GM06990 (cell line): Measurements from ENCODE around the gene FHOD3.

ENCODE experiments used
- DNase-seq: peaks from one replicate; pipeline ENCODE4 v3.0.0-alpha.2; 2011; ENCODE audit not compliant: insufficient read length; ENCODE audit errors: extremely low read depth
- H3K27me3 ChIP-seq: replicated peaks from 2 replicates; pipeline ENCODE4 v1.6.0; 2011; ENCODE audit warnings: low read length; ENCODE audit not compliant: control insufficient read depth, insufficient read depth
- H3K36me3 ChIP-seq: 2 replicates; pipeline ENCODE4 v1.5.1; 2011; ENCODE audit warnings: low read length; ENCODE audit not compliant: control insufficient read depth, insufficient read depth
- H3K4me3 ChIP-seq: replicated peaks from 2 replicates; pipeline ENCODE4 v1.5.1; 2011; ENCODE audit warnings: low read depth, mild to moderate bottlenecking, control low read depth, low read length
- TF ChIP-seq, protein P1 (sequence below): IDR thresholded peaks from 2 replicates; pipeline ENCODE4 v1.5.1; 2011; ENCODE audit warnings: low read length, control low read depth, mild to moderate bottlenecking, inconsistent platforms; ENCODE audit not compliant: insufficient read depth, poor library complexity, severe bottlenecking

Gene FHOD3

DNA sequence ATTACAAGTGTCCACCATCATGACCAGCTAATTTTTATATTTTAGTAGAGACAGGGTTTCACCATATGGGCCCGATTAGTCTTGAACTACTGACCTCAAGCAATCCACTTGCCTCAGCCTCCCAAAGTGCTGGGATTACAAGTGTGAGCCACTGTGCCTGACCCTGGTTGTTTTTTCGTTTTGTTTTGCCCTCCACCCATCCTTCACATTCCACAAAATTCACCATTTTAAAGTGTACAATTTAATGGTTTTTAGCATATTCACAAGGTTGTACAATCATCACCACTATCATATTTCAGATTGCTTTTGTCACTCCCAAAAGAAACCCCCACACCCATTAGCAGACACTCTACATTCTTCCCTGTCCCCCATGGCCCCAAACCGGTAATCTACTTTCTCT is 316.3 kb downstream of the FHOD3 start:
- DNase-seq, result no peak
- TF ChIP-seq, protein P1, sequence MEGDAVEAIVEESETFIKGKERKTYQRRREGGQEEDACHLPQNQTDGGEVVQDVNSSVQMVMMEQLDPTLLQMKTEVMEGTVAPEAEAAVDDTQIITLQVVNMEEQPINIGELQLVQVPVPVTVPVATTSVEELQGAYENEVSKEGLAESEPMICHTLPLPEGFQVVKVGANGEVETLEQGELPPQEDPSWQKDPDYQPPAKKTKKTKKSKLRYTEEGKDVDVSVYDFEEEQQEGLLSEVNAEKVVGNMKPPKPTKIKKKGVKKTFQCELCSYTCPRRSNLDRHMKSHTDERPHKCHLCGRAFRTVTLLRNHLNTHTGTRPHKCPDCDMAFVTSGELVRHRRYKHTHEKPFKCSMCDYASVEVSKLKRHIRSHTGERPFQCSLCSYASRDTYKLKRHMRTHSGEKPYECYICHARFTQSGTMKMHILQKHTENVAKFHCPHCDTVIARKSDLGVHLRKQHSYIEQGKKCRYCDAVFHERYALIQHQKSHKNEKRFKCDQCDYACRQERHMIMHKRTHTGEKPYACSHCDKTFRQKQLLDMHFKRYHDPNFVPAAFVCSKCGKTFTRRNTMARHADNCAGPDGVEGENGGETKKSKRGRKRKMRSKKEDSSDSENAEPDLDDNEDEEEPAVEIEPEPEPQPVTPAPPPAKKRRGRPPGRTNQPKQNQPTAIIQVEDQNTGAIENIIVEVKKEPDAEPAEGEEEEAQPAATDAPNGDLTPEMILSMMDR, result no peak
- H3K4me3 ChIP-seq, result no peak overlapping the region
- H3K36me3 ChIP-seq, result no peaks in the 10 kb centered on the region; the same call in none of the 2 replicates
- no peaks in the 10 kb centered on the region for H3K27me3 ChIP-seq

DNA sequence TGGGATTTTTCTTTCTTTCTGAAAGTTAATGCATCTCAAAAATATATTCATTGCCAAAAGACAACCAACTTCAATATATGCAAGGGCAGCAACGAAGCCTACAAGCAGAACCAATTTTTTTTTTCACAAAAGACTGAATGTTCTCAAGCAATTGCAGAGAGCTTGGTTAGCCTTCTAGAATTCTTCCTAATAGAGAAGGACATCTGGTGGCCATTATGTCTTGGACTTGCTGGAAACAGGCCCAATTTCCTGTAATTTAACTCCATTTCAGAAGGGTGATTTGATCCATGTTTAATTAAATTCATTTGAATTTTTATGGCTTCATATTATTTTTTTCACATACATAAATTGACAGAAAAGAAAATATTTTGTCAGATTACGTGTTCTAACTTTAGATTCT is 323.3 kb downstream of the FHOD3 start:
- DNase-seq, result no peak
- Histone ChIP-seq H3K27me3 (no peaks in the 10 kb centered on the region), H3K4me3 (no peak overlapping the region), H3K36me3 (no peaks in the 10 kb centered on the region)
- TF ChIP-seq, protein P1, result no peak

DNA sequence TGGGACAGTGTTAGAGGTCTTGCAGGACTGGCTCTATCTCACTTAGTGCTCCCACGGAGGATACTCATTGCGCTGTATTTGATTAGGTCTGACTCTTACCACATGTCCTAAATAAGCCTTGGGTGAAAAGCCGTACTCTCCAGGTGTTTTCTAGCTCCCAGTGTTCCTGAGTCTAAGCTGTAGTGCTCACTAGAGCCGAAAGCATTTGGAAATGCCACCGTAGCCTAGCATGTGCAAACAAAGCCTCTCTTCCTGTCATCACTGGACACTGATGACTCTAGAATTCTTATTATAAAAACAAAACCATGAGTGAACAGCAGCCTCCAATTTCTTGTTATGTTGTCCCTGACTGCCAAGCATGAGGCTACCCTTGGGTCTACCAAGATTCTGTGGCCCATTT is 325.1 kb downstream of the FHOD3 start:
- TF ChIP-seq, protein P1, result no peak
- DNase-seq, result no peak
- Histone ChIP-seq H3K36me3 (no peaks in the 10 kb centered on the region), H3K27me3 (no peaks in the 10 kb centered on the region), H3K4me3 (no peak overlapping the region)

DNA sequence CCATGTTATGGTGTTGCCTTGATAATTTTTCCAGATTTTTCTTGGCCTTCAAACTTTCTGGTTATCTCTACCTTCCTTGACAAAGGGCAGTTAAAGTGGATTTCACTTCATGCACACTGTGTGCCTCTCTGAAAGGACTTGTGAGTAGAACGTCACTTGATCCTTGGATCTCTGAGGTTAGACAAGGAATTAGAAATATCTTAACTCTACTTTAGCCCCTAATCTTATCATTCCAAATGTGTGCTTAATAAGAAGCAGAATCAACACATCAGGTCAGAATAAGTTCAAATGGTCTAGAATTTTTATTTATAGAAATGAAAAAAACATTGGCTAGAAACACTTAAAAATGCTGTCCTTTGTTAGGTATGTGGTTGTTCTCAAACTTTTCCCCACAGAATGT is 325.6 kb downstream of the FHOD3 start:
- H3K36me3 ChIP-seq, result no peaks in the 10 kb centered on the region
- TF ChIP-seq, protein P1, result no peak
- DNase-seq, result no peak
- no peak overlapping the region for H3K4me3 ChIP-seq
- H3K27me3 ChIP-seq, result no peaks in the 10 kb centered on the region

DNA sequence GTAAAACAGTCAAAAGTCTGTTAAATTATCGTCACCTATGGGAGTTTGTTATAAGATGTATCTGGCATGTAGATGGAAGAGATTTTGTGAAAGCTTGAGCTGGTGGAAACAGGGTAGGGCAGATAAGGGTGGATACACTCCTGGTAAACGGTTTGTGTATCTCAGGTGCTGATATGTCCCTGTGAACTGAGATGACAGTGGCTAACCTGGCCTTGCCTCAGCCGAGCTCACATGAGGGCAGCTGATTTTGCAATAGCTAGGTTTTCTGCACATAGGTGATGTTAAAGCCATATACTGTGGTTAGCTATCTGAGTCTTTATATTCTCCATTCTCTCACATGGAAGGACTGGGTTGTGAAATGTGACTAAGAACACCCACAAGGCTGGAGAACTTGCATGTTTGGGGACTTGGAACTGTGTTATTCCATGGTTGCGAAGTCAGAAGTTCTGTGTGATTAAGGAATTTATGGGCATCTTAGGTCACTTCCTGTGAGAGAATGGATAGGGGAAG is 326.2 kb downstream of the FHOD3 start:
- Histone ChIP-seq H3K36me3 (no peaks in the 10 kb centered on the region), H3K4me3 (no peak overlapping the region), H3K27me3 (no peaks in the 10 kb centered on the region)
- no peak for DNase-seq
- TF ChIP-seq, protein P1, result no peak
